ENCODE measurements around the gene CLDND2. TPM values are rescaled to one million over a fixed set of nuclear protein-coding genes. Genes with fewer than 3 reads are reported as not detected.

Gene CLDND2
- total and polyA plus RNA-seq, 10 of the 15 experiments (the other 5 are each of a cell fraction or from before 2014, with no cell fraction given): 0.24 to 7.1 (median 1.8) TPM; not detected in 1

GRCh38 chr19:51331193-51331592 lies 37.6 kb downstream of the CLDND2 start:
- BruUV-seq (replicated peaks): no TSS peak
- Histone ChIP-seq H3K4me2 (ENCODE audit: control insufficient read depth, insufficient read depth) (no peak overlapping the region), H2AFZ (ENCODE audit: control insufficient read depth, low read depth, low read length) (no peak overlapping the region), H3K27me3 (replicated peaks in 1 of 2; ENCODE audit: control insufficient read depth in 2 of 2, insufficient read depth in 2 of 2, low read length in 1 of 2) (no peaks in the 10 kb centered on the region), H3K79me2 (ENCODE audit: control insufficient read depth, insufficient read depth, low read length) (no peaks in the 10 kb centered on the region), H3K9me3 (replicated peaks; ENCODE audit: control insufficient read depth, insufficient read depth, low read length) (no peaks in the 10 kb centered on the region; the same call in 2 of the 3 replicates), H3K9ac (ENCODE audit: control insufficient read depth, insufficient read depth, low read length) (no peak overlapping the region), H3K4me1 (ENCODE audit: control insufficient read depth, insufficient read depth, low read length) (no peaks in the 10 kb centered on the region), H3K4me3 (no peak overlapping the region), H4K20me1 (ENCODE audit: control insufficient read depth, insufficient read depth) (no peaks in the 10 kb centered on the region), H3K27ac (ENCODE audit: control insufficient read depth, insufficient read depth) (no peak overlapping the region), H3K36me3 (ENCODE audit: control insufficient read depth in 2 of 2, insufficient read depth in 2 of 2, low read length in 1 of 2) (no peaks in the 10 kb centered on the region)
- in situ Hi-C loops (cut with MboI): no loop called here
- CTCF ChIA-PET: no interaction called here
- POLR2A ChIA-PET: interaction anchor here (0.5 kb wide), 1 partner anchor 743 kb away, joined by 9 read pairs; no protein-coding TSS in a partner anchor
- DNase-seq (ENCODE audit: low read depth, low spot score): no peak
- no peak for TF ChIP-seq RB1 (IDR thresholded peaks at IDR 0.05; ENCODE audit: borderline replicate concordance)
- no peak for TF ChIP-seq RFX5 (IDR thresholded peaks at IDR 0.05; ENCODE audit: low read depth, low read length)
- TF ChIP-seq HDGF (IDR thresholded peaks at IDR 0.05): no peak
- TF ChIP-seq ATF3 (IDR thresholded peaks at IDR 0.05; ENCODE audit: borderline replicate concordance, extremely low read depth, low read depth, low read length): no peak
- TF ChIP-seq NFYA (IDR thresholded peaks at IDR 0.05; ENCODE audit: borderline replicate concordance, low read depth, low read length): no peak
- no peak for TF ChIP-seq CREB1 (IDR thresholded peaks at IDR 0.05; ENCODE audit: low read depth)
- TF ChIP-seq MXI1 (IDR thresholded peaks at IDR 0.05; ENCODE audit: low read depth, low read length): no peak
- no peak for TF ChIP-seq RAD51 (IDR thresholded peaks at IDR 0.05)
- no peak for TF ChIP-seq SMAD5 (IDR thresholded peaks at IDR 0.05; ENCODE audit: low read depth)
- no peak for TF ChIP-seq EZH2 (IDR thresholded peaks at IDR 0.05; ENCODE audit: borderline replicate concordance, control insufficient read depth, low read depth, low read length)
- TF ChIP-seq NFIC (IDR thresholded peaks at IDR 0.05; ENCODE audit: low read depth, low read length): no peak
- TF ChIP-seq CTCF (IDR thresholded peaks at IDR 0.05 in 2 of 3, conservative IDR thresholded peaks at IDR 0.05 in 1 of 3; ENCODE audit: control insufficient read depth in 2 of 3, extremely low read depth in 1 of 3, insufficient read depth in 1 of 3, low read depth in 3 of 3, low read length in 3 of 3): no peak
- no peak for FAIRE-seq
- no peak for ATAC-seq
- 55% methylated on average over 3 of the region's 3 CpGs for WGBS (ENCODE audit: insufficient coverage, insufficient replicate concordance, low lambda C conversion rate, missing lambda C conversion rate)
- RAD21 ChIA-PET (ENCODE audit: unreplicated experiment): no interaction called here
- SMC1A ChIA-PET (ENCODE audit: uncharacterized antibody, unreplicated experiment): no interaction called here
- intact Hi-C loops (cut with micrococcal nuclease; ENCODE audit: unreplicated experiment): loop anchor here (10.0 kb wide), 1 partner anchor 324 kb away; no protein-coding TSS in a partner anchor
